Parathyroid adenoma (tissue), 2 donors: ENCODE measurements around the gene UCN2.

ENCODE experiments used
- H2AFZ ChIP-seq: fragments of 300-600 bp; sonication (generic); one replicate; pipeline ENCODE4 v1.7.0; 2017; ENCODE audit warnings: antibody characterized with exemption, mild to moderate bottlenecking
- H3K27ac ChIP-seq: fragments of 300-600 bp; sonication (generic); one replicate; pipeline ENCODE4 v1.7.0; 2017
- H3K27me3 ChIP-seq: fragments of 300-600 bp; sonication (generic); one replicate; pipeline ENCODE4 v1.7.0; 2017; ENCODE audit warnings: low read length; ENCODE audit not compliant: control insufficient read depth, insufficient read depth
- H3K36me3 ChIP-seq: fragments of 300-600 bp; sonication (generic); one replicate; pipeline ENCODE4 v1.7.0; 2017; ENCODE audit warnings: low read length; ENCODE audit not compliant: control insufficient read depth, insufficient read depth
- H3K4me1 ChIP-seq: fragments of 300-600 bp; sonication (generic); one replicate; pipeline ENCODE4 v1.7.0; 2017; ENCODE audit warnings: control low read depth
- H3K4me2 ChIP-seq: fragments of 300-600 bp; sonication (generic); one replicate; pipeline ENCODE4 v1.7.0; 2017; ENCODE audit warnings: low read length
- H3K4me3 ChIP-seq: fragments of 300-600 bp; sonication (generic); one replicate; pipeline ENCODE4 v1.7.0; 2017; ENCODE audit warnings: low read depth, low read length
- H3K79me2 ChIP-seq: fragments of 300-600 bp; sonication (generic); one replicate; pipeline ENCODE4 v1.7.0; 2017; ENCODE audit warnings: control low read depth
- H3K9ac ChIP-seq: fragments of 300-600 bp; sonication (generic); one replicate; pipeline ENCODE4 v1.7.0; 2017; ENCODE audit warnings: mild to moderate bottlenecking
- H3K9me3 ChIP-seq: fragments of 300-600 bp; sonication (generic); one replicate; pipeline ENCODE4 v1.7.0; 2017; ENCODE audit warnings: low read length; ENCODE audit not compliant: control insufficient read depth
- CTCF ChIP-seq: fragments of 300-600 bp; sonication (generic); IDR thresholded peaks from one replicate; pipeline ENCODE4 v1.7.0; 2017; ENCODE audit warnings: antibody characterized with exemption, mild to moderate bottlenecking
- donor health status: primary hyperparathyroidism.

The UCN2 gene

GRCh38 chr3:48555949-48556795 is 7.4 kb downstream of the UCN2 start:
- Histone ChIP-seq H3K4me1 (peaks cover 28% of the 10 kb centered on the region), H3K27ac (peak overlapping the region; percentile 37)
- TF ChIP-seq CTCF: no peak

GRCh38 chr3:48555231-48555948 is 8.2 kb downstream of the UCN2 start:
- H3K4me3 ChIP-seq: no peak overlapping the region
- H3K79me2 ChIP-seq: peaks cover 5% of the 10 kb centered on the region
- no peak overlapping the region for H2AFZ ChIP-seq
- H3K4me2 ChIP-seq: no peak overlapping the region
- no peak overlapping the region for H3K9ac ChIP-seq
- H3K27me3 ChIP-seq: no peaks in the 10 kb centered on the region
- TF ChIP-seq CTCF: no peak
- peaks cover 20% of the 10 kb centered on the region for H3K4me1 ChIP-seq
- H3K9me3 ChIP-seq: no peaks in the 10 kb centered on the region
- no peaks in the 10 kb centered on the region for H3K36me3 ChIP-seq
- no peak overlapping the region for H3K27ac ChIP-seq

More at GRCh38 chr3:48555949-48556795, 7.4 kb downstream of the UCN2 start:
- no peak overlapping the region for H3K9ac ChIP-seq
- peak overlapping the region; percentile 86 for H2AFZ ChIP-seq
- H3K79me2 ChIP-seq: peaks cover 5% of the 10 kb centered on the region
- peak overlapping the region; percentile 79 for H3K4me2 ChIP-seq
- H3K36me3 ChIP-seq: no peaks in the 10 kb centered on the region
- no peaks in the 10 kb centered on the region for H3K27me3 ChIP-seq
- H3K9me3 ChIP-seq: no peaks in the 10 kb centered on the region
- H3K4me3 ChIP-seq: peak overlapping the region; percentile 61

- H3K36me3 ChIP-seq: no peaks in the 10 kb centered on the region
- H3K9me3 ChIP-seq: no peaks in the 10 kb centered on the region
- peaks cover 8% of the 10 kb centered on the region for H3K79me2 ChIP-seq
- H3K9ac ChIP-seq: no peak overlapping the region
- H3K27ac ChIP-seq: no peak overlapping the region
- TF ChIP-seq CTCF: no peak
- H3K4me2 ChIP-seq: no peak overlapping the region
- H3K27me3 ChIP-seq: no peaks in the 10 kb centered on the region
- H2AFZ ChIP-seq: no peak overlapping the region
- H3K4me1 ChIP-seq: peaks cover 15% of the 10 kb centered on the region
- no peak overlapping the region for H3K4me3 ChIP-seq
Observed at GRCh38 chr3:48553886-48554845, 9.4 kb downstream of the UCN2 start.

- no peak overlapping the region for H2AFZ ChIP-seq
- H3K9ac ChIP-seq: no peak overlapping the region
- no peaks in the 10 kb centered on the region for H3K9me3 ChIP-seq
- H3K4me2 ChIP-seq: no peak overlapping the region
- peaks cover 10% of the 10 kb centered on the region for H3K79me2 ChIP-seq
- H3K4me1 ChIP-seq: peaks cover 18% of the 10 kb centered on the region
- no peaks in the 10 kb centered on the region for H3K27me3 ChIP-seq
- H3K36me3 ChIP-seq: no peaks in the 10 kb centered on the region
- H3K4me3 ChIP-seq: no peak overlapping the region
- no peak overlapping the region for H3K27ac ChIP-seq
- TF ChIP-seq CTCF: no peak
Observed at GRCh38 chr3:48553361-48553760, 10.2 kb downstream of the UCN2 start.
